AG04450 (cell line): ENCODE measurements around the gene MEI4. TPM values are rescaled to one million over a fixed set of nuclear protein-coding genes. Genes with fewer than 3 reads are reported as not detected.

Experiments
- CTCF ChIA-PET: fragments of 300-600, 350-600 bp; formaldehyde crosslinking; extraction: SDS; loops from one replicate; lab custom pipeline; 2022; ENCODE audit warnings: antibody characterized with exemption, inconsistent platforms; lab: Charles Lee
- POLR2A ChIA-PET: fragments of 350-600 bp; formaldehyde crosslinking; extraction: SDS; loops from one replicate; lab custom pipeline; 2021; ENCODE audit warnings: antibody characterized with exemption, inconsistent platforms; lab: Yijun Ruan, JAX
- DNase-seq: peaks from one replicate; pipeline ENCODE4 v3.0.0-alpha.2; 2011; ENCODE audit warnings: low read depth, low spot score
- H3K27ac ChIP-seq: one replicate; pipeline ENCODE4 v1.5.1; 2012; ENCODE audit warnings: low read depth, low read length, control low read depth
- H3K27me3 ChIP-seq: one replicate; pipeline ENCODE4 v1.6.0; 2012; ENCODE audit warnings: low read length; ENCODE audit not compliant: control insufficient read depth, insufficient read depth
- H3K4me3 ChIP-seq: 2 replicates; pipeline ENCODE4 v1.5.1; 2011; ENCODE audit warnings: mild to moderate bottlenecking, low read depth, low read length, control low read depth
- H3K9me3 ChIP-seq: 2 replicates; pipeline ENCODE4 v1.5.1; 2012; ENCODE audit warnings: low read length; ENCODE audit not compliant: control insufficient read depth, insufficient read depth
- polyA plus RNA-seq: library from polyadenylated mRNA; depleted of rRNA; stranded (reverse); fragments of >200 nt; gene quantifications from 2 replicates; pipeline ENCODE4 v1.2.3, GENCODE V29; 2011
- TF ChIP-seq, protein P1 (sequence below): IDR thresholded peaks from 2 replicates; pipeline ENCODE4 v1.5.1; 2011; ENCODE audit warnings: low read depth, low read length, control low read depth, inconsistent platforms

The MEI4 gene
- polyA plus RNA-seq, 1 experiment = not detected

DNA sequence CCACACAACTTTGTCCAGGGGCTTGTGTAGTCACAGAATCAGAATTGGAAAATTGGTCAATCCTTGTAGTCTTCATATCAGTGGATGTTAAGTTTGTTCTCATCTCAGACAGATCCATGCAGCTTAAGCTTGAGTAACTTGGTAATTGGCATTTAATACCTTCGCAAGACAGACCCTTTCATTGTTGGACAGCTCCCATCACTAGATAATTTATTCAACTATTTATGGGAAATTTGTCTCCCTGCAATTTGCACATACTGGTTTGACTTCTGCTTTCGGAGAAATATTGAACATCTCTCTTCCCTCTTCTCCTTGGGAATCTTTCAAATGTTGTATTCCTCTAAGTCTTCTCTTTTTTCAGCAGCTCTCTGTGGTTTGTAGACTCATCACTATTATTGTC is 17.1 kb downstream of the MEI4 start:
- H3K4me3 ChIP-seq = no peak overlapping the region
- no peak for DNase-seq
- H3K27ac ChIP-seq = no peak overlapping the region
- TF ChIP-seq, protein P1, sequence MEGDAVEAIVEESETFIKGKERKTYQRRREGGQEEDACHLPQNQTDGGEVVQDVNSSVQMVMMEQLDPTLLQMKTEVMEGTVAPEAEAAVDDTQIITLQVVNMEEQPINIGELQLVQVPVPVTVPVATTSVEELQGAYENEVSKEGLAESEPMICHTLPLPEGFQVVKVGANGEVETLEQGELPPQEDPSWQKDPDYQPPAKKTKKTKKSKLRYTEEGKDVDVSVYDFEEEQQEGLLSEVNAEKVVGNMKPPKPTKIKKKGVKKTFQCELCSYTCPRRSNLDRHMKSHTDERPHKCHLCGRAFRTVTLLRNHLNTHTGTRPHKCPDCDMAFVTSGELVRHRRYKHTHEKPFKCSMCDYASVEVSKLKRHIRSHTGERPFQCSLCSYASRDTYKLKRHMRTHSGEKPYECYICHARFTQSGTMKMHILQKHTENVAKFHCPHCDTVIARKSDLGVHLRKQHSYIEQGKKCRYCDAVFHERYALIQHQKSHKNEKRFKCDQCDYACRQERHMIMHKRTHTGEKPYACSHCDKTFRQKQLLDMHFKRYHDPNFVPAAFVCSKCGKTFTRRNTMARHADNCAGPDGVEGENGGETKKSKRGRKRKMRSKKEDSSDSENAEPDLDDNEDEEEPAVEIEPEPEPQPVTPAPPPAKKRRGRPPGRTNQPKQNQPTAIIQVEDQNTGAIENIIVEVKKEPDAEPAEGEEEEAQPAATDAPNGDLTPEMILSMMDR = no peak
- ChIA-PET CTCF (interaction anchor here (0.6 kb wide), 1 partner anchor 1101 kb away, joined by 3 read pairs; no protein-coding TSS in a partner anchor), POLR2A (no interaction called here)
- H3K27me3 ChIP-seq = no peaks in the 10 kb centered on the region
- H3K9me3 ChIP-seq = no peaks in the 10 kb centered on the region

DNA sequence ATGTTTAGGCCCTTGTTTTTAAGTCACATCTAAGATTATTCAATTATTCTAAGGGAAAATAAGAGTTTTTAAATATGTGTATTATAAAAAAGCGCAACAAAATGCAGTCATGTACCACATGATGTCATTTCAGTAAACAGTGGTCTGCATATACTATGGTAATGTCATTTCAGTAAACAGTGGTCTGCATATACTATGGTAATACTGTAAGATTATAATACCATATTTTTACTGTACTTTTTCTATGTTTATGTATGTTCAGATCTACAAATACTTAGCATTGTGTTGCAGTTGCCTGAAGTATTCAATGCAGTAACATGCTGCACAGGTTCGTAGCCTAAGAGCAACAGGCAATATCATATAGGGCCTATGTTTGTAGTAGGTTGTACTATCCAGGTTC is 21.4 kb downstream of the MEI4 start:
- TF ChIP-seq, protein P1 = no peak
- POLR2A ChIA-PET = no interaction called here
- no peak for DNase-seq
- CTCF ChIA-PET = no interaction called here
- Histone ChIP-seq H3K4me3 (no peak overlapping the region), H3K27ac (no peak overlapping the region), H3K9me3 (no peaks in the 10 kb centered on the region), H3K27me3 (no peaks in the 10 kb centered on the region)

DNA sequence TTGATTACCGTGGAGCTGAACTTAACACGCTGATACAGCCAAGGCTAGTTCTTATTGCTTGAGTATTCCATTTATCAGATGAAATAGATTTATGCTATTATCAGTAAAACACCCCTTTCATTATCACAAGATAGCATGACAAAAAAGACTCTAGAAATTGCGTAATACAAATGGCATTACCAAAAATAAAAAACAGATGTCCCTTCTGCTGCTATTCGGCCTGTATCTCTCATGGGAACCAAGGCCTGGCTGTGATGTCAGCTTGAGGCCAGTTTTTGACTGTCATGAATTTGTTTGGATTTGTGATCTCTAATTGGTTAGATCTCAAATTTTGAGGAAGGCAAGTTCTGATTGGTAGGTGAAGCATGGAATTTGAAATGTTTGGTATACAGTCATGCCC is 25.2 kb downstream of the MEI4 start:
- peaks cover 7% of the 10 kb centered on the region for H3K9me3 ChIP-seq
- CTCF ChIA-PET = no interaction called here
- no peak overlapping the region for H3K4me3 ChIP-seq
- TF ChIP-seq, protein P1 = no peak
- DNase-seq = no peak
- no peaks in the 10 kb centered on the region for H3K27me3 ChIP-seq
- H3K27ac ChIP-seq = no peak overlapping the region
- POLR2A ChIA-PET = no interaction called here

DNA sequence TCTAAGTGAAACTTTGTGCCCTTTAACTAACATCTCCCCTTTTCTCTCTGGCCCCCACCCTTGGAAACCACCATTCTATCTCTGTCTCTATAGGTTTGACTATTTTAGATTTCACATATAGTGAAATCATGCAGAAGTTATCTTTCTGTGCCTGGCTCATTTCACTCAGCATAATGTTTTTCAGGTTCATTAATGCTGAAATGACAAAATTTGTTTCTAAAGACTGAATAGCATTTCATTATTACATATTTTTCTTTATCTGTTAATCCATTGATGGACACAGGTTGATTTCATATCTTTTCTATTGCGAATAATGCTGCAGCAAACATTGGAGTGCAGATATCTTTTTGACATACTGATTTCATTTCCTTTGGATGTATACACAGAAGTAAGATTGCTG is 30.7 kb downstream of the MEI4 start:
- ChIA-PET POLR2A (no interaction called here), CTCF (no interaction called here)
- Histone ChIP-seq H3K9me3 (peaks cover 7% of the 10 kb centered on the region), H3K27me3 (no peaks in the 10 kb centered on the region), H3K4me3 (no peak overlapping the region), H3K27ac (no peak overlapping the region)
- TF ChIP-seq, protein P1 = no peak
- no peak for DNase-seq

DNA sequence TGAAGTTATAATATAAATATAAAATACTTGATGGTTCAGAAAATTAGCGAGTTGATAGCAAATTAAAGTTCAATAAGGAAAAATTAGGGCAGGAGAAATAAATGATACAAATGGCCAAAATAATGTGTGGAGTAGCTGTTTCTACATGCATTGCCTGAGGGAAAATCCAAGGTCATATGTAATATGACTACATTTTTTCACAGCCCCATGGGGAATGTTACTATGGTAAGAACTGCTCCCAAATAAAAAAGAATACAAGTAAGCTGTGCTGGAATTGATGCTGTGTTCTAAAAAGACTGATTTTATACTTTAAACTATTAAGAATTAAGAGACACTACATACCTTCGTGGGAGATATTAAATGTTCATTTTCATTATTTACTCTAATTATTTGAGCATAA is 34.1 kb downstream of the MEI4 start:
- Histone ChIP-seq H3K27ac (no peak overlapping the region), H3K27me3 (no peaks in the 10 kb centered on the region), H3K4me3 (no peak overlapping the region), H3K9me3 (peaks cover 1% of the 10 kb centered on the region; the same call in 1 of the 2 replicates)
- TF ChIP-seq, protein P1 = no peak
- CTCF ChIA-PET = no interaction called here
- POLR2A ChIA-PET = no interaction called here
- DNase-seq = no peak
